HepG2 (cell line): ENCODE measurements around the gene IFNG. TPM values are rescaled to one million over a fixed set of nuclear protein-coding genes. Genes with fewer than 3 reads are reported as not detected.

Experiments used
- ATAC-seq: fragments of 200-7000 bp; cut with Tn5 transposase; 3 replicates; pipeline ENCODE4 v1.9.1; 2020; ENCODE audit warnings: mild to moderate bottlenecking, moderate library complexity
- BruUV-seq: library from RNA; stranded (reverse); fragments of 400-500 nt; replicated peaks from 2 replicates; lab custom pipeline; 2021; lab: Mats Ljungman, UMichigan
- CTCF ChIA-PET: fragments of 300-600 bp; formaldehyde crosslinking; extraction: SDS; loops from one replicate; lab custom pipeline; 2021; ENCODE audit warnings: low total read pairs, inconsistent platforms, low intra/inter-chr PET ratio; lab: Yijun Ruan, JAX
- POLR2A ChIA-PET: fragments of 350-600 bp; sonication (Branson Sonifier 250); formaldehyde crosslinking; loops from one replicate; lab custom pipeline; 2020; ENCODE audit warnings: antibody characterized with exemption, inconsistent platforms; lab: Yijun Ruan, JAX
- DNase-seq: peaks from one replicate; pipeline ENCODE4 v3.0.0-alpha.2; 2015; ENCODE audit warnings: low spot score
- FAIRE-seq: peaks from 3 replicates; lab custom pipeline; 2011; peaks lifted over from hg19 to GRCh38; lab: Jason Lieb, UNC
- H2AFZ ChIP-seq: one replicate; pipeline ENCODE4 v1.6.1; 2011; ENCODE audit warnings: low read length, inconsistent platforms
- H3K27ac ChIP-seq: fragments of 300-600 bp; 3 replicates; pipeline ENCODE4 v1.8.0; 2011; ENCODE audit warnings: mixed run types, mild to moderate bottlenecking, mixed read lengths, low read length, inconsistent platforms; ENCODE audit not compliant: insufficient read depth; ENCODE audit errors: extremely low read length
- H3K27me3 ChIP-seq, 2 experiments: fragments of 200-600 bp in 1 of 2; 2 replicates in 1 of 2; 3 replicates in 1 of 2; pipeline versions ENCODE4 v1.6.0 to v1.8.0; 2011; ENCODE audit warnings: low read length in 2 of 2, mild to moderate bottlenecking in 2 of 2, moderate library complexity in 2 of 2, inconsistent platforms in 1 of 2; ENCODE audit not compliant: insufficient read depth in 2 of 2, control insufficient read depth in 1 of 2
- H3K36me3 ChIP-seq, 2 experiments: fragments of 200-600 bp in 1 of 2; replicated peaks in 1 of 2; 2 replicates in 1 of 2; 3 replicates in 1 of 2; pipeline versions ENCODE4 v1.5.1 to v1.8.0; 2011; ENCODE audit warnings: low read length in 2 of 2, inconsistent platforms in 1 of 2; ENCODE audit not compliant: insufficient read depth in 2 of 2, control insufficient read depth in 1 of 2
- H3K4me1 ChIP-seq: 2 replicates; pipeline ENCODE4 v1.5.1; 2012; ENCODE audit warnings: low read length, inconsistent platforms; ENCODE audit not compliant: insufficient read depth
- H3K4me2 ChIP-seq: 2 replicates; pipeline ENCODE4 v1.6.0; 2011; ENCODE audit warnings: low read depth, low read length, inconsistent platforms
- H3K4me3 ChIP-seq, 3 experiments: fragments of 200-600 bp in 1 of 3; sonication (generic), shearing (Covaris generic) in 1 of 3; replicated peaks in 1 of 3; 2 replicates each; pipeline ENCODE4 v1.5.1; 2011 to 2016; ENCODE audit warnings: low read length in 3 of 3, inconsistent platforms in 2 of 3, low read depth in 2 of 3, mild to moderate bottlenecking in 2 of 3, control low read depth in 1 of 3, mixed read lengths in 1 of 3; ENCODE audit not compliant: insufficient read depth in 1 of 3
- H3K79me2 ChIP-seq: one replicate; pipeline ENCODE4 v1.6.1; 2011; ENCODE audit warnings: low read length, inconsistent platforms; ENCODE audit not compliant: insufficient read depth
- H3K9ac ChIP-seq: 2 replicates; pipeline ENCODE4 v1.6.0; 2011; ENCODE audit warnings: mild to moderate bottlenecking, low read depth, low read length, inconsistent platforms; ENCODE audit not compliant: insufficient read depth
- H3K9me3 ChIP-seq: 2 replicates; pipeline ENCODE4 v1.5.1; 2012; ENCODE audit warnings: mild to moderate bottlenecking, low read length
- H4K20me1 ChIP-seq: 2 replicates; pipeline ENCODE4 v1.6.0; 2011; ENCODE audit warnings: inconsistent platforms, mild to moderate bottlenecking, low read length, moderate library complexity; ENCODE audit not compliant: insufficient read depth
- ADNP ChIP-seq: sonication (generic); formaldehyde crosslinking; IDR thresholded peaks from 2 replicates; pipeline ENCODE4 v1.4.0; 2020; ENCODE audit warnings: missing genetic modification reagents
- CREB1 ChIP-seq, 2 experiments: fragments of 450-650 bp in 1 of 2; IDR thresholded peaks; 2 replicates each; pipeline ENCODE4 v1.6.1; 2016 to 2017; ENCODE audit warnings: control low read depth in 1 of 2, mild to moderate bottlenecking in 1 of 2, missing compliant biosample characterization in 1 of 2, missing genetic modification characterization in 1 of 2
- MLLT10 ChIP-seq: sonication (generic); formaldehyde crosslinking; IDR thresholded peaks from 2 replicates; pipeline ENCODE4 v1.4.0; 2020; ENCODE audit warnings: missing genetic modification reagents
- NONO ChIP-seq, 2 experiments: fragments of 450-650 bp in 1 of 2; sonication (generic) in 1 of 2; formaldehyde crosslinking in 1 of 2; IDR thresholded peaks in 1 of 2; conservative IDR thresholded peaks in 1 of 2; 2 replicates each; pipeline versions ENCODE4 v1.6.1 to v1.8.0; 2017 to 2022; ENCODE audit warnings: mild to moderate bottlenecking in 1 of 2, missing genetic modification reagents in 1 of 2, moderate library complexity in 1 of 2
- SRF ChIP-seq: IDR thresholded peaks from 2 replicates; pipeline ENCODE4 v1.6.1; 2011; ENCODE audit warnings: mild to moderate bottlenecking, low read depth, low read length, moderate library complexity
- TEAD3 ChIP-seq: optimal IDR thresholded peaks from 2 replicates; pipeline ENCODE3; 2016; ENCODE audit warnings: borderline replicate concordance
- YEATS4 ChIP-seq: sonication (generic); formaldehyde crosslinking; IDR thresholded peaks from 2 replicates; pipeline ENCODE4 v1.4.0; 2020; ENCODE audit warnings: missing genetic modification reagents, borderline replicate concordance
- ZNF263 ChIP-seq: sonication (generic); formaldehyde crosslinking; IDR thresholded peaks from 2 replicates; pipeline ENCODE4 v1.4.0; 2020; ENCODE audit warnings: missing genetic modification reagents
- ZNF547 ChIP-seq: sonication (generic); formaldehyde crosslinking; IDR thresholded peaks from 2 replicates; pipeline ENCODE4 v1.5.1; 2020; ENCODE audit warnings: mild to moderate bottlenecking, missing genetic modification reagents
- ZNF678 ChIP-seq: sonication (generic); formaldehyde crosslinking; IDR thresholded peaks from 2 replicates; pipeline ENCODE4 v1.4.0; 2020; ENCODE audit warnings: mild to moderate bottlenecking, missing genetic modification reagents
- ZNF775 ChIP-seq: sonication (generic); formaldehyde crosslinking; IDR thresholded peaks from 2 replicates; pipeline ENCODE4 v1.4.0; 2020; ENCODE audit warnings: missing genetic modification reagents, mild to moderate bottlenecking, moderate library complexity, borderline replicate concordance
- ZNF777 ChIP-seq: sonication (generic); formaldehyde crosslinking; IDR thresholded peaks from 2 replicates; pipeline ENCODE4 v1.4.0; 2020; ENCODE audit warnings: missing genetic modification reagents
- ZNF790 ChIP-seq: sonication (generic); formaldehyde crosslinking; IDR thresholded peaks from 2 replicates; pipeline ENCODE4 v1.8.0; 2022; ENCODE audit warnings: missing genetic modification reagents, mild to moderate bottlenecking, borderline replicate concordance
- WGBS: methylation state at CpG from one replicate; pipeline ENCODE4 v1.1.6; 2017; ENCODE audit warnings: low lambda C conversion rate; 5-methylcytosine and 5-hydroxymethylcytosine counted together
- in situ Hi-C: cut with HindIII; loops from 2 replicates; pipeline ENCODE4 v1.10.0; 2017; ENCODE audit warnings: low pct_unique_long_range_greater_than_20kb; ENCODE audit not compliant: extremely low pct_ligation_motif_present
- intact Hi-C: fragments of 100-400 bp; cut with micrococcal nuclease; formaldehyde crosslinking; loops from one replicate; pipeline ENCODE4 v1.10.0; 2022; ENCODE audit not compliant: unreplicated experiment
- polyA plus RNA-seq, 8 experiments: library from polyadenylated mRNA; depleted of rRNA in 3 of 8; stranded (reverse) in 7 of 8; unstranded in 1 of 8; fragments of >200 nt; fragmentation: Illumina TruSeq in 4 of 8; extraction: Trizol in 4 of 8; gene quantifications; 2 replicates each; pipeline versions ENCODE4 v1.2.1 to v1.2.3, GENCODE V29; 2011 to 2016; ENCODE audit warnings: low read depth in 4 of 8, missing spikeins in 1 of 8, mixed read lengths in 1 of 8; ENCODE audit not compliant: insufficient read depth in 1 of 8
- total RNA-seq, 5 experiments: library from RNA; depleted of rRNA; stranded (reverse); fragments of >200 nt; fragmentation: Illumina TruSeq; extraction: Trizol; gene quantifications; 2 replicates each; pipeline ENCODE4 v1.2.3, GENCODE V29; 2016; ENCODE audit warnings: low read depth in 1 of 5
- TF ChIP-seq, protein P1 (sequence below): sonication (generic); formaldehyde crosslinking; IDR thresholded peaks from 2 replicates; pipeline ENCODE4 v1.8.0; 2023; ENCODE audit warnings: mild to moderate bottlenecking, missing genetic modification reagents
- TF ChIP-seq, protein P2 (sequence below): sonication (generic); formaldehyde crosslinking; IDR thresholded peaks from 2 replicates; pipeline ENCODE4 v1.4.0; 2020; ENCODE audit warnings: missing genetic modification reagents
- TF ChIP-seq, protein P3 (sequence below): IDR thresholded peaks from 2 replicates; pipeline ENCODE4 v1.6.1; 2016; ENCODE audit warnings: missing compliant biosample characterization, missing genetic modification reagents, borderline replicate concordance
- TF ChIP-seq, protein P4 (sequence below): sonication (generic); formaldehyde crosslinking; IDR thresholded peaks from 2 replicates; pipeline ENCODE4 v1.4.0; 2020; ENCODE audit warnings: missing genetic modification reagents, borderline replicate concordance
- TF ChIP-seq, protein P5 (sequence below): sonication (generic); formaldehyde crosslinking; IDR thresholded peaks from 2 replicates; pipeline ENCODE4 v1.4.0; 2020; ENCODE audit warnings: mild to moderate bottlenecking, missing genetic modification reagents

The IFNG gene
- total and polyA plus RNA-seq, 2 of the 13 experiments (the other 11 are each of a cell fraction or from before 2014, with no cell fraction given), result not detected

GRCh38 chr12:68189821-68190242 is 30.3 kb upstream of the IFNG start:
- ChIA-PET POLR2A (no interaction called here), CTCF (no interaction called here)
- no peak overlapping the region for H3K4me3 ChIP-seq
- H3K4me1 ChIP-seq, result no peaks in the 10 kb centered on the region
- H3K9ac ChIP-seq, result no peak overlapping the region
- FAIRE-seq, result no peak
- WGBS, result 6% methylated on average over 4 of the region's 4 CpGs
- H3K9me3 ChIP-seq, result no peaks in the 10 kb centered on the region
- no peaks in the 10 kb centered on the region for H3K79me2 ChIP-seq
- H3K4me2 ChIP-seq, result no peak overlapping the region
- DNase-seq, result no peak
- in situ Hi-C loops, result no loop called here
- H3K27me3 ChIP-seq, result no peaks in the 10 kb centered on the region; a peak in 1 of 5 replicates
- no peak overlapping the region for H2AFZ ChIP-seq
- intact Hi-C loops, result no loop called here
- H3K27ac ChIP-seq, result no peak overlapping the region
- H4K20me1 ChIP-seq, result no peaks in the 10 kb centered on the region
- no TSS peak for BruUV-seq
- no peak for ATAC-seq
- no peaks in the 10 kb centered on the region for H3K36me3 ChIP-seq
- no peak for TF ChIP-seq NONO (IDR thresholded peaks at IDR 0.05)
- TF ChIP-seq NONO (CRISPR knock-in tag; conservative IDR thresholded peaks at IDR 0.05), result no peak
- TF ChIP-seq, protein P1, sequence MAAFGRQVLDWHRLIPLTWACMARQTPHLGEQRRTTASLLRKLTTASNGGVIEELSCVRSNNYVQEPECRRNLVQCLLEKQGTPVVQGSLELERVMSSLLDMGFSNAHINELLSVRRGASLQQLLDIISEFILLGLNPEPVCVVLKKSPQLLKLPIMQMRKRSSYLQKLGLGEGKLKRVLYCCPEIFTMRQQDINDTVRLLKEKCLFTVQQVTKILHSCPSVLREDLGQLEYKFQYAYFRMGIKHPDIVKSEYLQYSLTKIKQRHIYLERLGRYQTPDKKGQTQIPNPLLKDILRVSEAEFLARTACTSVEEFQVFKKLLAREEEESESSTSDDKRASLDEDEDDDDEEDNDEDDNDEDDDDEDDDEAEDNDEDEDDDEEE (CRISPR knock-in tag), result no peak
- no peak for TF ChIP-seq ZNF777
- TF ChIP-seq ZNF547 (CRISPR knock-in tag), result no peak
- no peak for TF ChIP-seq ZNF790
- TF ChIP-seq, protein P2, sequence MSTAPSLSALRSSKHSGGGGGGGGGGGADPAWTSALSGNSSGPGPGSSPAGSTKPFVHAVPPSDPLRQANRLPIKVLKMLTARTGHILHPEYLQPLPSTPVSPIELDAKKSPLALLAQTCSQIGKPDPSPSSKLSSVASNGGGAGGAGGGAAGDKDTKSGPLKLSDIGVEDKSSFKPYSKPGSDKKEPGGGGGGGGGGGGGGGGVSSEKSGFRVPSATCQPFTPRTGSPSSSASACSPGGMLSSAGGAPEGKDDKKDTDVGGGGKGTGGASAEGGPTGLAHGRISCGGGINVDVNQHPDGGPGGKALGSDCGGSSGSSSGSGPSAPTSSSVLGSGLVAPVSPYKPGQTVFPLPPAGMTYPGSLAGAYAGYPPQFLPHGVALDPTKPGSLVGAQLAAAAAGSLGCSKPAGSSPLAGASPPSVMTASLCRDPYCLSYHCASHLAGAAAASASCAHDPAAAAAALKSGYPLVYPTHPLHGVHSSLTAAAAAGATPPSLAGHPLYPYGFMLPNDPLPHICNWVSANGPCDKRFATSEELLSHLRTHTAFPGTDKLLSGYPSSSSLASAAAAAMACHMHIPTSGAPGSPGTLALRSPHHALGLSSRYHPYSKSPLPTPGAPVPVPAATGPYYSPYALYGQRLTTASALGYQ (CRISPR knock-in tag), result no peak
- no peak for TF ChIP-seq CREB1 (IDR thresholded peaks at IDR 0.05)
- TF ChIP-seq CREB1 (CRISPR knock-in tag; IDR thresholded peaks at IDR 0.05), result no peak
- no peak for TF ChIP-seq ZNF775 (CRISPR knock-in tag)
- TF ChIP-seq ADNP (CRISPR knock-in tag), result no peak
- TF ChIP-seq, protein P3, sequence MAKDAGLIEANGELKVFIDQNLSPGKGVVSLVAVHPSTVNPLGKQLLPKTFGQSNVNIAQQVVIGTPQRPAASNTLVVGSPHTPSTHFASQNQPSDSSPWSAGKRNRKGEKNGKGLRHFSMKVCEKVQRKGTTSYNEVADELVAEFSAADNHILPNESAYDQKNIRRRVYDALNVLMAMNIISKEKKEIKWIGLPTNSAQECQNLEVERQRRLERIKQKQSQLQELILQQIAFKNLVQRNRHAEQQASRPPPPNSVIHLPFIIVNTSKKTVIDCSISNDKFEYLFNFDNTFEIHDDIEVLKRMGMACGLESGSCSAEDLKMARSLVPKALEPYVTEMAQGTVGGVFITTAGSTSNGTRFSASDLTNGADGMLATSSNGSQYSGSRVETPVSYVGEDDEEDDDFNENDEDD, result no peak
- TF ChIP-seq, protein P4, sequence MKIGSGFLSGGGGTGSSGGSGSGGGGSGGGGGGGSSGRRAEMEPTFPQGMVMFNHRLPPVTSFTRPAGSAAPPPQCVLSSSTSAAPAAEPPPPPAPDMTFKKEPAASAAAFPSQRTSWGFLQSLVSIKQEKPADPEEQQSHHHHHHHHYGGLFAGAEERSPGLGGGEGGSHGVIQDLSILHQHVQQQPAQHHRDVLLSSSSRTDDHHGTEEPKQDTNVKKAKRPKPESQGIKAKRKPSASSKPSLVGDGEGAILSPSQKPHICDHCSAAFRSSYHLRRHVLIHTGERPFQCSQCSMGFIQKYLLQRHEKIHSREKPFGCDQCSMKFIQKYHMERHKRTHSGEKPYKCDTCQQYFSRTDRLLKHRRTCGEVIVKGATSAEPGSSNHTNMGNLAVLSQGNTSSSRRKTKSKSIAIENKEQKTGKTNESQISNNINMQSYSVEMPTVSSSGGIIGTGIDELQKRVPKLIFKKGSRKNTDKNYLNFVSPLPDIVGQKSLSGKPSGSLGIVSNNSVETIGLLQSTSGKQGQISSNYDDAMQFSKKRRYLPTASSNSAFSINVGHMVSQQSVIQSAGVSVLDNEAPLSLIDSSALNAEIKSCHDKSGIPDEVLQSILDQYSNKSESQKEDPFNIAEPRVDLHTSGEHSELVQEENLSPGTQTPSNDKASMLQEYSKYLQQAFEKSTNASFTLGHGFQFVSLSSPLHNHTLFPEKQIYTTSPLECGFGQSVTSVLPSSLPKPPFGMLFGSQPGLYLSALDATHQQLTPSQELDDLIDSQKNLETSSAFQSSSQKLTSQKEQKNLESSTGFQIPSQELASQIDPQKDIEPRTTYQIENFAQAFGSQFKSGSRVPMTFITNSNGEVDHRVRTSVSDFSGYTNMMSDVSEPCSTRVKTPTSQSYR, result no peak
- TF ChIP-seq ZNF678 (CRISPR knock-in tag), result no peak
- TF ChIP-seq, protein P5, sequence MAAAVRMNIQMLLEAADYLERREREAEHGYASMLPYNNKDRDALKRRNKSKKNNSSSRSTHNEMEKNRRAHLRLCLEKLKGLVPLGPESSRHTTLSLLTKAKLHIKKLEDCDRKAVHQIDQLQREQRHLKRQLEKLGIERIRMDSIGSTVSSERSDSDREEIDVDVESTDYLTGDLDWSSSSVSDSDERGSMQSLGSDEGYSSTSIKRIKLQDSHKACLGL (CRISPR knock-in tag), result no peak
- no peak for TF ChIP-seq TEAD3 (CRISPR knock-in tag)
- no peak for TF ChIP-seq SRF
- TF ChIP-seq MLLT10 (CRISPR knock-in tag), result no peak
- no peak for TF ChIP-seq YEATS4
- TF ChIP-seq ZNF263 (CRISPR knock-in tag), result no peak
